NB4 (cell line): Measurements from ENCODE around the gene TICRR.

ENCODE experiments used
- DNase-seq: peaks from one replicate; pipeline ENCODE4 v3.0.0; 2010; ENCODE audit warnings: low read depth
- H3K4me3 ChIP-seq: one replicate; pipeline ENCODE4 v1.5.1; 2011; ENCODE audit warnings: mild to moderate bottlenecking, low read depth, low read length, moderate library complexity
- CTCF ChIP-seq: IDR thresholded peaks from one replicate; pipeline ENCODE4 v1.5.1; 2012; ENCODE audit warnings: low read depth, low read length
- MAX ChIP-seq: IDR thresholded peaks from 2 replicates; pipeline ENCODE4 v1.6.1; 2011; ENCODE audit warnings: low read depth, low read length
- MYC ChIP-seq: IDR thresholded peaks from 2 replicates; pipeline ENCODE4 v1.6.1; 2011; ENCODE audit warnings: low read depth, low read length
- POLR2A ChIP-seq: IDR thresholded peaks from 2 replicates; pipeline ENCODE4 v1.6.1; 2011; ENCODE audit warnings: mild to moderate bottlenecking; ENCODE audit not compliant: insufficient read length; ENCODE audit errors: extremely low read depth

Gene TICRR

GRCh38 chr15:89664441-89665350 lies 89.4 kb downstream of the TICRR start:
- no peak for DNase-seq
- TF ChIP-seq POLR2A (no peak), CTCF (no peak), MAX (no peak), MYC (no peak)
- peak overlapping the region; percentile 16 for H3K4me3 ChIP-seq

GRCh38 chr15:89665449-89666181 lies 90.3 kb downstream of the TICRR start:
- peak; percentile 64 for DNase-seq
- TF ChIP-seq MYC: no peak
- no peak for TF ChIP-seq POLR2A
- no peak for TF ChIP-seq MAX
- TF ChIP-seq CTCF: no peak
- H3K4me3 ChIP-seq: peak overlapping the region; percentile 16

GRCh38 chr15:89666184-89666857 lies 91.1 kb downstream of the TICRR start:
- no peak overlapping the region for H3K4me3 ChIP-seq

GRCh38 chr15:89666858-89667705 lies 91.8 kb downstream of the TICRR start:
- H3K4me3 ChIP-seq: no peak overlapping the region
- TF ChIP-seq CTCF (no peak), MYC (no peak), POLR2A (no peak), MAX (no peak)
- no peak for DNase-seq

More at GRCh38 chr15:89666184-89666857, 91.1 kb downstream of the TICRR start:
- DNase-seq: no peak
- TF ChIP-seq MYC (no peak), POLR2A (no peak), MAX (no peak), CTCF (no peak)

GRCh38 chr15:89667706-89667960 lies 92.4 kb downstream of the TICRR start:
- DNase-seq: no peak
- TF ChIP-seq MYC: no peak
- no peak for TF ChIP-seq CTCF
- TF ChIP-seq MAX: no peak
- TF ChIP-seq POLR2A: no peak

More at GRCh38 chr15:89667706-89667960, 92.4 kb downstream of the TICRR start:
- no peak overlapping the region for H3K4me3 ChIP-seq
